Spleen (tissue), 11 donors: ENCODE measurements around the gene ADAMTS14. TPM values are rescaled to one million over a fixed set of nuclear protein-coding genes. Genes with fewer than 3 reads are reported as not detected.

Experiments
- DNase-seq: peaks from one replicate; pipeline ENCODE4 v3.0.0-alpha.2; 2020
- H3K27ac ChIP-seq, 8 donors: fragments of 200-600 bp; sonication (generic) in 7 of 8; 1 replicate in 4 of 8; 2 replicates in 4 of 8; pipeline versions ENCODE4 v1.5.0 to v1.8.0; 2016 to 2021; ENCODE audit warnings: inconsistent platforms in 4 of 8, mild to moderate bottlenecking in 4 of 8, moderate library complexity in 1 of 8
- H3K27me3 ChIP-seq, 7 donors: fragments of 200-600 bp; sonication (generic) in 6 of 7; replicated peaks in 1 of 7; 1 replicate in 4 of 7; 2 replicates in 3 of 7; pipeline versions ENCODE4 v1.5.0 to v1.8.0; 2016 to 2021; ENCODE audit warnings: inconsistent platforms in 3 of 7, mild to moderate bottlenecking in 1 of 7
- H3K36me3 ChIP-seq, 6 donors: fragments of 200-600 bp; sonication (generic) in 5 of 6; 1 replicate in 4 of 6; 2 replicates in 2 of 6; pipeline versions ENCODE4 v1.5.0 to v1.8.0; 2016 to 2021; ENCODE audit warnings: inconsistent platforms in 2 of 6
- H3K4me1 ChIP-seq, 6 donors: fragments of 200-600 bp; sonication (generic) in 5 of 6; 1 replicate in 3 of 6; 2 replicates in 3 of 6; pipeline versions ENCODE4 v1.5.0 to v1.8.0; 2016 to 2021; ENCODE audit warnings: inconsistent platforms in 3 of 6
- H3K4me3 ChIP-seq, 8 donors: fragments of 200-600 bp; sonication (generic) in 7 of 8; 1 replicate in 4 of 8; 2 replicates in 4 of 8; pipeline versions ENCODE4 v1.5.0 to v1.8.0; 2016 to 2021; ENCODE audit warnings: inconsistent platforms in 4 of 8, mild to moderate bottlenecking in 4 of 8, moderate library complexity in 2 of 8
- H3K9me3 ChIP-seq, 8 donors: fragments of 200-600 bp; sonication (generic) in 7 of 8; 1 replicate in 4 of 8; 2 replicates in 4 of 8; pipeline versions ENCODE4 v1.5.0 to v1.8.0; 2016 to 2021; ENCODE audit warnings: inconsistent platforms in 4 of 8
- CTCF ChIP-seq, 11 experiments: fragments of 200-600 bp in 7 of 11; fragments of 450-650 bp in 4 of 11; sonication (generic) in 4 of 11; IDR thresholded peaks in 8 of 11; conservative IDR thresholded peaks in 3 of 11; 1 replicate in 7 of 11; 2 replicates in 4 of 11; pipeline versions ENCODE4 v1.4.0 to v1.8.0; 2016 to 2021; ENCODE audit warnings: antibody characterized with exemption in 11 of 11, inconsistent platforms in 4 of 11, mild to moderate bottlenecking in 1 of 11
- POLR2A ChIP-seq, 3 donors: fragments of 450-650 bp; IDR thresholded peaks; one replicate each; pipeline ENCODE4 v1.5.1; 2017; ENCODE audit warnings: antibody characterized with exemption in 3 of 3, mild to moderate bottlenecking in 1 of 3
- POLR2AphosphoS5 ChIP-seq, 3 donors: sonication (generic); formaldehyde crosslinking; IDR thresholded peaks; one replicate each; pipeline ENCODE4 v1.5.1; 2017; ENCODE audit warnings: antibody characterized with exemption in 3 of 3
- WGBS, 5 donors: extraction: QIAGEN DNeasy Blood & Tissue Kit in 3 of 5; methylation state at CpG; one replicate each; pipeline versions ENCODE4 v1.1.5 to v1.1.7; 2013 to 2018; 5-methylcytosine and 5-hydroxymethylcytosine counted together
- intact Hi-C: fragments of 100-400 bp; cut with DNase I; formaldehyde crosslinking; loops from one replicate; pipeline ENCODE4 v1.15.0; 2023; ENCODE audit warnings: low total_unique reads
- polyA plus RNA-seq, 3 donors: library from polyadenylated mRNA; stranded (reverse); fragments of 200-250 nt; gene quantifications; one replicate each; pipeline ENCODE4 v1.2.1, GENCODE V29; 2013
- total RNA-seq, 7 donors: library from RNA; depleted of rRNA in 3 of 7; stranded (reverse); fragments of >200 nt in 3 of 7; fragmentation: NEBNext Ultra II Directional in 4 of 7; extraction: Animal tissue kit (Norgen Biotek cat#: 25700) in 4 of 7; gene quantifications; one replicate each; pipeline versions ENCODE4 v1.1.0 to v1.2.1, GENCODE V29; 2016 to 2021
- donor health status: healthy with polysubstance abuse.
- donor health status: DM: no; HTN: no; CAD: no; lungs with moderate emphysema.
- donor health status: DM: no; HTN: no; CAD: no.
- donor health status: Bipolar disorder and iron deficiency.
- donor health status: healthy.
- donor health status: DM: no; HTN: no; CAD: no.
- donor health status: DM: yes; HTN: yes; CAD: no.

Gene ADAMTS14
- total and polyA plus RNA-seq, 10 donors = 0.09 to 1.2 (median 0.36) TPM

- Histone ChIP-seq H3K27me3 (no peaks in the 10 kb centered on the region), H3K27ac (peak overlapping the region in 5 of 8 donors; percentile 0 to 39 (median 23)), H3K9me3 (no peaks in the 10 kb centered on the region), H3K4me3 (no peak overlapping the region), H3K4me1 (peaks cover 0 to 18% (median 10%) of the 10 kb centered on the region in 6 donors), H3K36me3 (no peaks in the 10 kb centered on the region)
- DNase-seq = peak; percentile 72
- WGBS, 5 donors = 29 to 39% (median 34%) methylated on average over 8 of the region's 8 CpGs
- TF ChIP-seq POLR2A (IDR thresholded peaks at IDR 0.05) (no peak), CTCF (IDR thresholded peaks at IDR 0.05 in 8 of 11, conservative IDR thresholded peaks at IDR 0.05 in 3 of 11) (no peak), POLR2AphosphoS5 (IDR thresholded peaks at IDR 0.05) (no peak)
- intact Hi-C loops = no loop called here
Measured at GRCh38 chr10:70742537-70743429, 70.5 kb downstream of the ADAMTS14 start.

- no peaks in the 10 kb centered on the region for H3K36me3 ChIP-seq
- no peak overlapping the region for H3K4me3 ChIP-seq
- H3K27me3 ChIP-seq = no peaks in the 10 kb centered on the region
- TF ChIP-seq POLR2A (IDR thresholded peaks at IDR 0.05) = no peak
- intact Hi-C loops = no loop called here
- H3K27ac ChIP-seq = peak overlapping the region in 2 of 8 donors; percentile 0 to 36
- 86 to 95% (median 91%) methylated on average over 17 of the region's 17 CpGs for WGBS, 5 donors
- peak; percentile 59 for DNase-seq
- no peaks in the 10 kb centered on the region for H3K9me3 ChIP-seq
- H3K4me1 ChIP-seq = peaks cover 0 to 18% (median 10%) of the 10 kb centered on the region in 6 donors
Measured at GRCh38 chr10:70743430-70743788, 71.1 kb downstream of the ADAMTS14 start.

GRCh38 chr10:70743879-70744278 lies 71.6 kb downstream of the ADAMTS14 start:
- no peak overlapping the region for H3K27ac ChIP-seq
- no peaks in the 10 kb centered on the region for H3K9me3 ChIP-seq
- H3K4me1 ChIP-seq = peaks cover 0 to 18% (median 10%) of the 10 kb centered on the region in 6 donors
- H3K4me3 ChIP-seq = no peak overlapping the region
- TF ChIP-seq CTCF (IDR thresholded peaks at IDR 0.05 in 8 of 11, conservative IDR thresholded peaks at IDR 0.05 in 3 of 11) = no peak
- TF ChIP-seq POLR2AphosphoS5 (IDR thresholded peaks at IDR 0.05) = no peak
- TF ChIP-seq POLR2A (IDR thresholded peaks at IDR 0.05) = no peak
- peak; percentile 68 for DNase-seq
- 86 to 94% (median 93%) methylated on average over 9 to 13 of the region's 13 CpGs for WGBS, 5 donors
- no peaks in the 10 kb centered on the region for H3K27me3 ChIP-seq
- no peaks in the 10 kb centered on the region for H3K36me3 ChIP-seq
- intact Hi-C loops = no loop called here

- Histone ChIP-seq H3K4me3 (no peak overlapping the region), H3K4me1 (peaks cover 0 to 18% (median 10%) of the 10 kb centered on the region in 6 donors), H3K27ac (no peak overlapping the region), H3K9me3 (no peaks in the 10 kb centered on the region), H3K27me3 (no peaks in the 10 kb centered on the region), H3K36me3 (no peaks in the 10 kb centered on the region)
- intact Hi-C loops = no loop called here
- DNase-seq = peak; percentile 15
- no peak for TF ChIP-seq POLR2A (IDR thresholded peaks at IDR 0.05)
- TF ChIP-seq POLR2AphosphoS5 (IDR thresholded peaks at IDR 0.05) = no peak
- TF ChIP-seq CTCF (IDR thresholded peaks at IDR 0.05 in 8 of 11, conservative IDR thresholded peaks at IDR 0.05 in 3 of 11) = no peak
- 43 to 57% (median 52%) methylated on average over 6 of the region's 6 CpGs for WGBS, 5 donors
Measured at GRCh38 chr10:70744617-70745143, 72.4 kb downstream of the ADAMTS14 start.
